ENCODE measurements around the gene VGLL1. TPM values are rescaled to one million over a fixed set of nuclear protein-coding genes. Genes with fewer than 3 reads are reported as not detected.

The VGLL1 gene
- total RNA-seq, 1 experiment from 2014 or later: not detected

DNA sequence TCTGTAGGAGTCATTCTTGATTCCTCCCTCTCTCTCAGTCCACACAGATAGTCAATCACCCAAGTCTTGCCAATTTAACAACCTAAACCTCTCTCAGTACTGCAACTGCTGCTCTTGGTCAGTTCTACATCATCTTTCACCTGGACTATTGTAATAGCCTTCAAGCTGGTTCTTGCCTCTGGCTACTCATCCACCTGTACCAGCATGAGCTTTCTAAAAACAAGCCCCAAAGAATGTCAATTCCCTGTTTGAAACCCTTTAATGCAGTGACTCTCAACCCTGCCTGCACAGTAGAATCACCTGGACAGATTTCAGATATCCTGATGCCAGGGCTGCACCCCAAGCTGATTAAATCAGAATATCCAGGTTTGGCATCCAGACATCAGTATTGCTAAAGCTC is 48.3 kb downstream of the VGLL1 start:
- Histone ChIP-seq H3K4me2 (ENCODE audit: low read length) (no peak overlapping the region), H3K27ac (ENCODE audit: low read depth, low read length) (no peak overlapping the region), H3K4me1 (ENCODE audit: control insufficient read depth in 1 of 2, insufficient read depth in 2 of 2, low read length in 2 of 2) (0 out of 4 replicates have a peak, but pooled peaks cover 0 to 4% of the 10 kb centered on the region in 2 experiments), H4K20me1 (ENCODE audit: insufficient read depth) (no peaks in the 10 kb centered on the region), H3K79me2 (ENCODE audit: insufficient read depth, low read length) (no peaks in the 10 kb centered on the region), H3K9ac (ENCODE audit: low read length) (no peak overlapping the region), H3K9me3 (ENCODE audit: control insufficient read depth in 1 of 2, insufficient read depth in 1 of 2, low read depth in 1 of 2, low read length in 2 of 2) (no peaks in the 10 kb centered on the region), H3K27me3 (ENCODE audit: insufficient read depth, low read length) (no peaks in the 10 kb centered on the region), H3K4me3 (replicated peaks in 1 of 2; ENCODE audit: low read depth in 1 of 2, low read length in 2 of 2) (no peak overlapping the region), H3K36me3 (ENCODE audit: control insufficient read depth in 1 of 2, insufficient read depth in 2 of 2, low read length in 2 of 2) (no peaks in the 10 kb centered on the region), H3K9me2 (ENCODE audit: insufficient read depth) (no peaks in the 10 kb centered on the region), H2AFZ (ENCODE audit: low read depth, low read length, poor library complexity, severe bottlenecking) (no peak overlapping the region)
- CTCF ChIA-PET: no interaction called here
- POLR2A ChIA-PET: no interaction called here
- no TSS peak for BruUV-seq (replicated peaks)
- intact Hi-C loops (cut with micrococcal nuclease): no loop called here
- RAD21 ChIA-PET (ENCODE audit: low non-redundant PET in 1 of 2, low total read pairs in 2 of 2, uncharacterized antibody in 2 of 2, unreplicated experiment in 2 of 2): no interaction called here
- ATAC-seq (no peak), DNase-seq (ENCODE audit: low read depth, low spot score) (no peak)
- TF ChIP-seq EZH2phosphoT487 (IDR thresholded peaks at IDR 0.05; ENCODE audit: borderline replicate concordance): no peak
- TF ChIP-seq JUND (IDR thresholded peaks at IDR 0.05): no peak
- TF ChIP-seq, protein P1, sequence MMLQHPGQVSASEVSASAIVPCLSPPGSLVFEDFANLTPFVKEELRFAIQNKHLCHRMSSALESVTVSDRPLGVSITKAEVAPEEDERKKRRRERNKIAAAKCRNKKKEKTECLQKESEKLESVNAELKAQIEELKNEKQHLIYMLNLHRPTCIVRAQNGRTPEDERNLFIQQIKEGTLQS (IDR thresholded peaks at IDR 0.05): no peak
- TF ChIP-seq, protein P2, sequence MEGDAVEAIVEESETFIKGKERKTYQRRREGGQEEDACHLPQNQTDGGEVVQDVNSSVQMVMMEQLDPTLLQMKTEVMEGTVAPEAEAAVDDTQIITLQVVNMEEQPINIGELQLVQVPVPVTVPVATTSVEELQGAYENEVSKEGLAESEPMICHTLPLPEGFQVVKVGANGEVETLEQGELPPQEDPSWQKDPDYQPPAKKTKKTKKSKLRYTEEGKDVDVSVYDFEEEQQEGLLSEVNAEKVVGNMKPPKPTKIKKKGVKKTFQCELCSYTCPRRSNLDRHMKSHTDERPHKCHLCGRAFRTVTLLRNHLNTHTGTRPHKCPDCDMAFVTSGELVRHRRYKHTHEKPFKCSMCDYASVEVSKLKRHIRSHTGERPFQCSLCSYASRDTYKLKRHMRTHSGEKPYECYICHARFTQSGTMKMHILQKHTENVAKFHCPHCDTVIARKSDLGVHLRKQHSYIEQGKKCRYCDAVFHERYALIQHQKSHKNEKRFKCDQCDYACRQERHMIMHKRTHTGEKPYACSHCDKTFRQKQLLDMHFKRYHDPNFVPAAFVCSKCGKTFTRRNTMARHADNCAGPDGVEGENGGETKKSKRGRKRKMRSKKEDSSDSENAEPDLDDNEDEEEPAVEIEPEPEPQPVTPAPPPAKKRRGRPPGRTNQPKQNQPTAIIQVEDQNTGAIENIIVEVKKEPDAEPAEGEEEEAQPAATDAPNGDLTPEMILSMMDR (IDR thresholded peaks at IDR 0.05 in 2 of 3, conservative IDR thresholded peaks at IDR 0.05 in 1 of 3; ENCODE audit: borderline replicate concordance in 1 of 3, insufficient read depth in 1 of 3, low read depth in 2 of 3, low read length in 2 of 3): no peak
- no peak for TF ChIP-seq RAD21 (IDR thresholded peaks at IDR 0.05; ENCODE audit: low read depth)
- TF ChIP-seq ZFX (IDR thresholded peaks at IDR 0.05): no peak
- TF ChIP-seq FOSL1 (IDR thresholded peaks at IDR 0.05; ENCODE audit: low read depth): no peak
- no peak for TF ChIP-seq SIN3A (IDR thresholded peaks at IDR 0.05; ENCODE audit: low read depth)
- no peak for TF ChIP-seq POLR2A (IDR thresholded peaks at IDR 0.05; ENCODE audit: borderline replicate concordance, extremely low read depth, insufficient read depth, insufficient read length)
- TF ChIP-seq, protein P3, sequence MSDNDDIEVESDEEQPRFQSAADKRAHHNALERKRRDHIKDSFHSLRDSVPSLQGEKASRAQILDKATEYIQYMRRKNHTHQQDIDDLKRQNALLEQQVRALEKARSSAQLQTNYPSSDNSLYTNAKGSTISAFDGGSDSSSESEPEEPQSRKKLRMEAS (IDR thresholded peaks at IDR 0.05): no peak
- TF ChIP-seq POLR2AphosphoS5 (IDR thresholded peaks at IDR 0.05; ENCODE audit: low read depth, low read length): no peak
- TF ChIP-seq, protein P4, sequence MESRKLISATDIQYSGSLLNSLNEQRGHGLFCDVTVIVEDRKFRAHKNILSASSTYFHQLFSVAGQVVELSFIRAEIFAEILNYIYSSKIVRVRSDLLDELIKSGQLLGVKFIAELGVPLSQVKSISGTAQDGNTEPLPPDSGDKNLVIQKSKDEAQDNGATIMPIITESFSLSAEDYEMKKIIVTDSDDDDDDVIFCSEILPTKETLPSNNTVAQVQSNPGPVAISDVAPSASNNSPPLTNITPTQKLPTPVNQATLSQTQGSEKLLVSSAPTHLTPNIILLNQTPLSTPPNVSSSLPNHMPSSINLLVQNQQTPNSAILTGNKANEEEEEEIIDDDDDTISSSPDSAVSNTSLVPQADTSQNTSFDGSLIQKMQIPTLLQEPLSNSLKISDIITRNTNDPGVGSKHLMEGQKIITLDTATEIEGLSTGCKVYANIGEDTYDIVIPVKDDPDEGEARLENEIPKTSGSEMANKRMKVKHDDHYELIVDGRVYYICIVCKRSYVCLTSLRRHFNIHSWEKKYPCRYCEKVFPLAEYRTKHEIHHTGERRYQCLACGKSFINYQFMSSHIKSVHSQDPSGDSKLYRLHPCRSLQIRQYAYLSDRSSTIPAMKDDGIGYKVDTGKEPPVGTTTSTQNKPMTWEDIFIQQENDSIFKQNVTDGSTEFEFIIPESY (IDR thresholded peaks at IDR 0.05; ENCODE audit: extremely low read depth, insufficient replicate concordance, low read length): no peak
- TF ChIP-seq ELF1 (IDR thresholded peaks at IDR 0.05; ENCODE audit: borderline replicate concordance, low read depth): no peak
- no peak for TF ChIP-seq SP1 (IDR thresholded peaks at IDR 0.05; ENCODE audit: low read depth)
- TF ChIP-seq EGR1 (IDR thresholded peaks at IDR 0.05; ENCODE audit: low read depth): no peak
- TF ChIP-seq ZNF274 (IDR thresholded peaks at IDR 0.05; ENCODE audit: low read depth, low read length): no peak
- no peak for TF ChIP-seq EZH2 (IDR thresholded peaks at IDR 0.05)
- TF ChIP-seq TCF7L2 (IDR thresholded peaks at IDR 0.05; ENCODE audit: borderline replicate concordance, extremely low read depth, insufficient read depth, insufficient read length): no peak
- TF ChIP-seq CBX3 (IDR thresholded peaks at IDR 0.05; ENCODE audit: low read depth): no peak
